ENCODE data around the gene KLK12.

KLK12 gene

GRCh38 chr19:51027873-51028272, 6.9 kb downstream of the KLK12 start:
- H3K4me3 ChIP-seq (ENCODE audit: insufficient read depth, low read depth, low read length) = no peak overlapping the region
- no peaks in the 10 kb centered on the region for H3K9me3 ChIP-seq (ENCODE audit: control insufficient read depth, low read length)
- H3K27ac ChIP-seq (ENCODE audit: insufficient read depth, low read depth, low read length, poor library complexity, severe bottlenecking) = no peak overlapping the region
- no peaks in the 10 kb centered on the region for H3K27me3 ChIP-seq (ENCODE audit: control insufficient read depth, insufficient read depth, low read length, poor library complexity, severe bottlenecking)
- WGBS, 2 experiments = 78 to 81% methylated on average over 4 to 5 of the region's 5 CpGs
- H3K36me3 ChIP-seq (ENCODE audit: control insufficient read depth, insufficient read depth, low read length) = no peaks in the 10 kb centered on the region
- peaks cover 25% of the 10 kb centered on the region for H3K4me1 ChIP-seq (ENCODE audit: control insufficient read depth, insufficient read depth, low read length)

DNA sequence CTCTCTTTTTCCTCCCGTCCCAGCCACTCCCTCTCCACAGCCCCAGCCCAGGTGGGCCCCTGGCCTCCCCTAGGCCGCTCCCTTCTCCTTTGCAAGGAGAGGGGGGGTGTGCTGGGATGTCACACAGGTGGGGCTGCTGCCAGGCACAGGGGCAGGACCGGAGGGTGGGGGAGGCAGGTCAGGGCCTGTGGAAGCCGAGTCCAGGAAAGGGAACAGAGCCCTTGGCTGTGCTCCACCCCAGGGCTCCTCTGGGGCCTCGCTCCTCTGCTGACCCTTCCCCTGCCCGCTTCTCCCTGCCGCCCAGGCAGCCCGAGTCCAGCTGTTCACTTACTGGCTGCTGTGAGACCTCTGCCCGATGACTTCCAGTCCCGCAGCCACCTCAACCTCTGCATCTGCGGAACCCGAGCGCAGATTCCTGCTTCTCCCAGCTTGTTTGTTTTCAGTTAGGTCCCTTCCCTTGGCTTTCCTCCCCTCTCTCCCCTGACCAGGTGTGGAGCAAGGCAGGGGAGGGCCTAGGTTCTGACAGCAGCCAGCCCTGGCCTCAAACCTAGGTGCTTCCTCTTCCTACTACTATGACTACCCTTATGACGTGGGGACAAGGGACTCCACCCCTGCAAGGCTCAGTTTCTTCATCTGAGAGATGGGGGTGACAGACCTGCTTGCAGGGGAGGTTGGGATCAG, 7.5 kb downstream of the KLK12 start:
- 77 to 84% methylated on average over 14 of the region's 14 CpGs for WGBS, 2 experiments
- Histone ChIP-seq H3K27ac (ENCODE audit: insufficient read depth, low read depth, low read length, poor library complexity, severe bottlenecking) (no peak overlapping the region), H3K27me3 (ENCODE audit: control insufficient read depth, insufficient read depth, low read length, poor library complexity, severe bottlenecking) (no peaks in the 10 kb centered on the region)

DNA sequence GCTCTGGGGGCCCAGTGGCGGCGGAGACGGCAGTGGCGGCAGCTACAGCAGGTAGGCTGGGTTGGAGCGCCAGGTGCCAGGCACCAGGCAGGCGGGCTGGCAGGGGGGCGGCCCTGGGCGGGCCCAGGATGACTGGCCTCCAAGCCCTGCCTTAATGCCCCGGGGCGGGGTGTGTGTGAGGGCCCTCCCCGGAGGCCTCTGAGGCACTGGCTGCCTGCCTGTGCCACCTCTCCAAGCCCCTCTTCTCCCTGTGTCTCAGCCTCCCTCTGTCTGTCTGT, 8.3 kb downstream of the KLK12 start, which contains the start of gene KLK11:
Gene KLK11 (minus strand): TSS at position 63 of the 278 bp plus-strand sequence. CDS start 985 bp downstream, outside the sequence.
- WGBS, 2 experiments = 91 to 92% methylated on average over 11 of the region's 11 CpGs
- no peaks in the 10 kb centered on the region for H3K9me3 ChIP-seq (ENCODE audit: control insufficient read depth, low read length)
- no peak within 1 kb of the TSS for H3K4me3 ChIP-seq (ENCODE audit: insufficient read depth, low read depth, low read length)
- no peak within 1 kb of the TSS for H3K27ac ChIP-seq (ENCODE audit: insufficient read depth, low read depth, low read length, poor library complexity, severe bottlenecking)
- H3K36me3 ChIP-seq (ENCODE audit: control insufficient read depth, insufficient read depth, low read length) = no peaks in the 10 kb centered on the region
- peaks cover 25% of the 10 kb centered on the region for H3K4me1 ChIP-seq (ENCODE audit: control insufficient read depth, insufficient read depth, low read length)
- H3K27me3 ChIP-seq (ENCODE audit: control insufficient read depth, insufficient read depth, low read length, poor library complexity, severe bottlenecking) = no peaks in the 10 kb centered on the region

More for the DNA sequence above, 7.5 kb downstream of the KLK12 start:
- Histone ChIP-seq H3K9me3 (ENCODE audit: control insufficient read depth, low read length) (no peaks in the 10 kb centered on the region), H3K4me3 (ENCODE audit: insufficient read depth, low read depth, low read length) (no peak overlapping the region), H3K4me1 (ENCODE audit: control insufficient read depth, insufficient read depth, low read length) (peaks cover 25% of the 10 kb centered on the region), H3K36me3 (ENCODE audit: control insufficient read depth, insufficient read depth, low read length) (no peaks in the 10 kb centered on the region)

DNA sequence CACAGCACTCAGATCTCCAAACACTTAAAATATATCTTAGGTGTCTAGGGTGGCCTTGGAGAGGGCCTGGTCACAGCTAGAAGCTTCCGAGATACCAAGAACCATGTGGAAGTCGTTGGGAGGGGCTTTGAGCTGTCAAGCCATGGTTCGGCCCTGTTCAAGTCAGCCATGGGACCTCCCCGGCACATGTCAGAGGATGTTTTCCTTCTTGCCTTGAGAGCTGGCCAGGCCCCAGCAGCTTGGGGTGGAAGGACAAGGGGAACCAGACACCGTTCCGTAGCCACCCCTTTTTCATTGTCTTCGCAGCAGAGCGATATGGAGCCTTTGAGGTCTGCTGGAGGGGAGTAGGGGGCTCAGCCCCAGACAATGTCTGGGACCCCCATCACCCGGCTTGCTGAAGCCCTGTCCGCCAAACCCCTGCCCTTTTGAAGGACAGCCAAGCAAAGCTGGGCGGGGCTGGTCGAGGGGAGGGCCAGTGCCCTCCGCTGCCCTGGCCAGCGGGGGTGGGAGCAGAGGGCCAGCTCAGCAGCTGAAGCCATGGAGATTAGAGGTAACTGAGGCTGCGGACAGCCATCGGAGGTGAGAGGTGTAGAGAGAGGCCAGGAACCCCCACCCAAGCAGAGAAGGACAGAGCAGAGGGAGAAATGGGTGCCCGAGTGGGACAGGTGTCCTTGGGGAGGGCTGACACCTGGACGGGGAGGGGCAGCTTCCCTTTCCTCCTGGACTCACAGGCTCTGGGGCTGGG, 8.8 kb downstream of the KLK12 start:
- Histone ChIP-seq H3K4me3 (ENCODE audit: insufficient read depth, low read depth, low read length) (no peak overlapping the region), H3K27me3 (ENCODE audit: control insufficient read depth, insufficient read depth, low read length, poor library complexity, severe bottlenecking) (no peaks in the 10 kb centered on the region), H3K36me3 (ENCODE audit: control insufficient read depth, insufficient read depth, low read length) (no peaks in the 10 kb centered on the region), H3K27ac (ENCODE audit: insufficient read depth, low read depth, low read length, poor library complexity, severe bottlenecking) (no peak overlapping the region), H3K4me1 (ENCODE audit: control insufficient read depth, insufficient read depth, low read length) (peaks cover 25% of the 10 kb centered on the region), H3K9me3 (ENCODE audit: control insufficient read depth, low read length) (no peaks in the 10 kb centered on the region)
- 84 to 87% methylated on average over 18 of the region's 18 CpGs for WGBS, 2 experiments

DNA sequence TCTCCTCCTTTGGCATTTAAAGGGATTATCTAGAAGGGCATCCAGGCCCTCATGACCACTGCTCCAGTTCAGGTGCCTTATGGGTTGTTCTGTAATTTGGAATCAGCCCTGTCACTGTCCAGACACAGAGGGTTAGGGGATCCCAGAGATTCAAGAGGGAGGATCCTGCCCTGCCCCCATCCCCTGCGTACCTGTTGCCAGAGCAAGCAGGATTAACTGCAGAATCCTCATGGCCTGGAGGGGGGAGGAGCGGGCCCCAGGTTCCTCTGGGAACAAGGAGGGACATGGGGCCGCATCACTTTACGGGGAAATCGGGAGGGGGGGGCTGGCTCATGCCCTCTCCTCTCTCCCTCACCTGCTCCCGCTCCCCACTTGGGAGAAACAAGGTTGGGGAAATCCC, 9.4 kb downstream of the KLK12 start:
- Histone ChIP-seq H3K4me3 (ENCODE audit: insufficient read depth, low read depth, low read length) (no peak overlapping the region), H3K9me3 (ENCODE audit: control insufficient read depth, low read length) (no peaks in the 10 kb centered on the region), H3K27me3 (ENCODE audit: control insufficient read depth, insufficient read depth, low read length, poor library complexity, severe bottlenecking) (peaks cover 6% of the 10 kb centered on the region), H3K36me3 (ENCODE audit: control insufficient read depth, insufficient read depth, low read length) (no peaks in the 10 kb centered on the region), H3K4me1 (ENCODE audit: control insufficient read depth, insufficient read depth, low read length) (peaks cover 25% of the 10 kb centered on the region), H3K27ac (ENCODE audit: insufficient read depth, low read depth, low read length, poor library complexity, severe bottlenecking) (no peak overlapping the region)
- 85 to 87% methylated on average over 5 to 6 of the region's 6 CpGs for WGBS, 2 experiments

DNA sequence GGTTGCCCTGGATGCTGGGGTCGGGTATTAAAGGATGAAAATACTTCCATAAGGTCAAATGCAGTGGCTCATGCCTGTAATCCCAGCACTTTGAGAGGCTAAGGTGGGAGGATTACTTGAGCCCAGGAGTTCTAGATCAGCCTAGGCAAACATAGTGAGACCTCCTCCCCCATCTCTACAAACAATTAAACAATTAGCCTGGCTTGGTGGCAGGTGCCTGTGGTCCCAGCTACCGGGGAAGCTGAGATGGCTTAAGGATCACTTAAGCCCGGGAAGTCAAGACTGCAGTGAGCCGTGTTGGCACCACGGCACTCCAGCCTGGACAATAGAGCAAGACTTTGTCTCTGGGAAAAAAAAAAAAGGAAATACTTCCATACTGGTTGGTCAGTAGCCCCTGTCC, 9.9 kb downstream of the KLK12 start:
- 77 to 81% methylated on average over 5 of the region's 5 CpGs for WGBS, 2 experiments
- Histone ChIP-seq H3K4me3 (ENCODE audit: insufficient read depth, low read depth, low read length) (no peak overlapping the region), H3K36me3 (ENCODE audit: control insufficient read depth, insufficient read depth, low read length) (no peaks in the 10 kb centered on the region), H3K4me1 (ENCODE audit: control insufficient read depth, insufficient read depth, low read length) (peaks cover 25% of the 10 kb centered on the region), H3K27ac (ENCODE audit: insufficient read depth, low read depth, low read length, poor library complexity, severe bottlenecking) (no peak overlapping the region), H3K9me3 (ENCODE audit: control insufficient read depth, low read length) (no peaks in the 10 kb centered on the region), H3K27me3 (ENCODE audit: control insufficient read depth, insufficient read depth, low read length, poor library complexity, severe bottlenecking) (peaks cover 10% of the 10 kb centered on the region)

- 89 to 91% methylated on average over 11 of the region's 11 CpGs for WGBS, 2 experiments
- Histone ChIP-seq H3K4me3 (ENCODE audit: insufficient read depth, low read depth, low read length) (no peak overlapping the region), H3K27ac (ENCODE audit: insufficient read depth, low read depth, low read length, poor library complexity, severe bottlenecking) (no peak overlapping the region), H3K27me3 (ENCODE audit: control insufficient read depth, insufficient read depth, low read length, poor library complexity, severe bottlenecking) (peaks cover 20% of the 10 kb centered on the region), H3K4me1 (ENCODE audit: control insufficient read depth, insufficient read depth, low read length) (peaks cover 30% of the 10 kb centered on the region), H3K9me3 (ENCODE audit: control insufficient read depth, low read length) (no peaks in the 10 kb centered on the region), H3K36me3 (ENCODE audit: control insufficient read depth, insufficient read depth, low read length) (no peaks in the 10 kb centered on the region)
Measured at GRCh38 chr19:51023946-51024345, 10.9 kb downstream of the KLK12 start.

DNA sequence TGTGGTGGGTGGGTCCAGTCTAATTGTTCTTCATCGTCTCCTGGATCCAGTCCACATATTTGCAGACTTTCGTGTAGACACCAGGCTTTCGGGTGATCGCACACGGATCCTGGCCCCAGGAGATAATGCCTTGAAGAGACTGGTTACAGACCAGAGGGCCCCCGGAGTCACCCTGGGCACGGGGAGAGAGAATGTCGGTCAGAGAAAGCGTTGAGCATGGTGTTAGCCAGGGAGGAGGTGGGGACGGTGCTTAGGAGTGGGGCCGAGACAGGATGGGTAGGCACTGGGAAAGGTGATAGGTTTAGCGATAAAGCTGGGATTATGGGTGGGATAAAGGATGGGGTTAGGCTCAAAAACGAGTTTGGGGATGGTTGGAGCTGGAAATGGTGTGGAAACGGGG, 12.3 kb downstream of the KLK12 start:
- Histone ChIP-seq H3K4me1 (ENCODE audit: control insufficient read depth, insufficient read depth, low read length) (peaks cover 27% of the 10 kb centered on the region), H3K27me3 (ENCODE audit: control insufficient read depth, insufficient read depth, low read length, poor library complexity, severe bottlenecking) (peaks cover 34% of the 10 kb centered on the region), H3K36me3 (ENCODE audit: control insufficient read depth, insufficient read depth, low read length) (no peaks in the 10 kb centered on the region), H3K27ac (ENCODE audit: insufficient read depth, low read depth, low read length, poor library complexity, severe bottlenecking) (no peak overlapping the region), H3K9me3 (ENCODE audit: control insufficient read depth, low read length) (no peaks in the 10 kb centered on the region), H3K4me3 (ENCODE audit: insufficient read depth, low read depth, low read length) (no peak overlapping the region)
- WGBS, 2 experiments = 76 to 81% methylated on average over 14 of the region's 14 CpGs

DNA sequence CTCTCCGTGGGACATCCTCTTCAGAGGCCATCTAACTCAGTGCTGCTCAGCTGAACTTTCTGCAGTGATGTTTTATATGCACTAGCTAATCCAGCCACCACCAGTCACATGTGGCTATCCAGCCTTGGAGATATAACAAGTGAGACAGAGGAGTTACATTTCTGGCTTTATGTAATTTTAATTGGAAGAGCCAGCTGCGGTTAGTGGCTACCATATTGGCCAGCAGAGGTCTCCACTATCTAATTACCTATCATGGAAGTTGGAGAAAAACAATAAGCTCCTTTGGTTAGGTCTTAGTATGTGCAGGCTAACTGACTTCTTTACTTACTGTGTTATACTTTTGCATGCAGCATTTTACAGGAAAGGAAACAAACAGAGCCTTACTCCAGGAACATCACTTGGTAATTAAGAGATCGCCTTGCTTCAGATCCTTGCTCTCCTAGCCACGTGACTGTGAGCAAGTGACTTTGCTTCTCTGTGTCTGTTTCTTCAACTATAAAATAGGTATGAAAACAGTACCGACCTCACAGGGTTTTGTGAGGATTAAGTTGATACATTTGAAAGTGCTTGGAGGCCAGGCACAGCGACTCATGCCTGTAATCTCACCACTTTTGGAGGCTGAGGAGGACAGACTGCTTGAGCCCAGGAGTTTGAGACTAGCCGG, 13.7 kb downstream of the KLK12 start:
- H3K4me1 ChIP-seq (ENCODE audit: control insufficient read depth, insufficient read depth, low read length) = peaks cover 19% of the 10 kb centered on the region
- WGBS, 2 experiments = 50 to 55% methylated on average over 7 of the region's 7 CpGs
- H3K27ac ChIP-seq (ENCODE audit: insufficient read depth, low read depth, low read length, poor library complexity, severe bottlenecking) = no peak overlapping the region
- H3K36me3 ChIP-seq (ENCODE audit: control insufficient read depth, insufficient read depth, low read length) = no peaks in the 10 kb centered on the region
- peaks cover 48% of the 10 kb centered on the region for H3K27me3 ChIP-seq (ENCODE audit: control insufficient read depth, insufficient read depth, low read length, poor library complexity, severe bottlenecking)
- no peaks in the 10 kb centered on the region for H3K9me3 ChIP-seq (ENCODE audit: control insufficient read depth, low read length)
- H3K4me3 ChIP-seq (ENCODE audit: insufficient read depth, low read depth, low read length) = no peak overlapping the region

- 10% methylated on average over 14 of the region's 14 CpGs for WGBS, 2 experiments
- no peaks in the 10 kb centered on the region for H3K36me3 ChIP-seq (ENCODE audit: control insufficient read depth, insufficient read depth, low read length)
- H3K4me3 ChIP-seq (ENCODE audit: insufficient read depth, low read depth, low read length) = peak within 1 kb of the TSS; percentile 20
- H3K27me3 ChIP-seq (ENCODE audit: control insufficient read depth, insufficient read depth, low read length, poor library complexity, severe bottlenecking) = peaks cover 64% of the 10 kb centered on the region
- no peak within 1 kb of the TSS for H3K27ac ChIP-seq (ENCODE audit: insufficient read depth, low read depth, low read length, poor library complexity, severe bottlenecking)
- H3K9me3 ChIP-seq (ENCODE audit: control insufficient read depth, low read length) = no peaks in the 10 kb centered on the region
- peaks cover 10% of the 10 kb centered on the region for H3K4me1 ChIP-seq (ENCODE audit: control insufficient read depth, insufficient read depth, low read length)
Measured at GRCh38 chr19:51019544-51019925, 15.3 kb downstream of the KLK12 start, which contains the start of gene KLK10. Gene KLK10, minus strand, starts transcription at chr19:51019709. Its CDS starts 579 bp downstream, at chr19:51019130.
